Stomach smooth muscle (tissue), 2 donors: ENCODE measurements around the gene PLXNC1.

Source experiments
- H3K27ac ChIP-seq: one replicate; pipeline ENCODE4 v1.7.0; 2013; ENCODE audit warnings: mild to moderate bottlenecking, low read length, inconsistent platforms
- H3K27me3 ChIP-seq, 2 donors: one replicate each; pipeline ENCODE4 v1.7.0; 2013; ENCODE audit warnings: low read length in 2 of 2; ENCODE audit not compliant: insufficient read depth in 2 of 2, control insufficient read depth in 1 of 2
- H3K36me3 ChIP-seq, 2 donors: one replicate each; pipeline ENCODE4 v1.7.0; 2013; ENCODE audit warnings: low read length in 2 of 2; ENCODE audit not compliant: control insufficient read depth in 2 of 2, insufficient read depth in 2 of 2
- H3K4me1 ChIP-seq: one replicate; pipeline ENCODE4 v1.7.0; 2013; ENCODE audit warnings: low read length; ENCODE audit not compliant: control insufficient read depth, insufficient read depth
- H3K4me3 ChIP-seq, 2 donors: one replicate each; pipeline ENCODE4 v1.7.0; 2013; ENCODE audit warnings: low read length in 2 of 2
- H3K9ac ChIP-seq, 2 donors: one replicate each; pipeline ENCODE4 v1.7.0; 2013; ENCODE audit warnings: low read length in 2 of 2, mild to moderate bottlenecking in 1 of 2
- H3K9me3 ChIP-seq, 2 donors: one replicate each; pipeline ENCODE4 v1.7.0; 2013; ENCODE audit warnings: low read length in 2 of 2; ENCODE audit not compliant: control insufficient read depth in 2 of 2
- donor health status: healthy.
- donor health status: Pancreatic carcinoma.

Gene PLXNC1

GRCh38 chr12:94147387-94147990 is 888 bp upstream of the PLXNC1 start:
- H3K4me3 ChIP-seq: peak overlapping the region; percentile 46 to 75
- no peaks in the 10 kb centered on the region for H3K36me3 ChIP-seq
- peaks cover 28% of the 10 kb centered on the region for H3K4me1 ChIP-seq
- H3K27ac ChIP-seq: no peak overlapping the region
- peaks cover 2 to 12% of the 10 kb centered on the region in 2 donors for H3K27me3 ChIP-seq
- H3K9ac ChIP-seq: no peak overlapping the region
- no peaks in the 10 kb centered on the region for H3K9me3 ChIP-seq

GRCh38 chr12:94148739-94149118 is 352 bp downstream of the PLXNC1 start:
- no peak overlapping the region for H3K9ac ChIP-seq
- H3K36me3 ChIP-seq: no peaks in the 10 kb centered on the region
- peak overlapping the region; percentile 56 to 75 for H3K4me3 ChIP-seq
- H3K27me3 ChIP-seq: peaks cover 4 to 12% of the 10 kb centered on the region in 2 donors
- H3K27ac ChIP-seq: no peak overlapping the region
- peaks cover 30% of the 10 kb centered on the region for H3K4me1 ChIP-seq
- H3K9me3 ChIP-seq: no peaks in the 10 kb centered on the region

GRCh38 chr12:94149119-94149780 is 873 bp downstream of the PLXNC1 start:
- Histone ChIP-seq H3K27me3 (peaks cover 4 to 12% of the 10 kb centered on the region in 2 donors), H3K9ac (no peak overlapping the region), H3K4me1 (peaks cover 30% of the 10 kb centered on the region), H3K4me3 (peak overlapping the region; percentile 56 to 75), H3K36me3 (no peaks in the 10 kb centered on the region), H3K27ac (no peak overlapping the region), H3K9me3 (no peaks in the 10 kb centered on the region)

- no peaks in the 10 kb centered on the region for H3K36me3 ChIP-seq
- peak overlapping the region; percentile 56 to 75 for H3K4me3 ChIP-seq
- H3K9me3 ChIP-seq: no peaks in the 10 kb centered on the region
- H3K9ac ChIP-seq: no peak overlapping the region
- H3K27me3 ChIP-seq: peaks cover 4 to 12% of the 10 kb centered on the region in 2 donors
- H3K4me1 ChIP-seq: peaks cover 30% of the 10 kb centered on the region
- H3K27ac ChIP-seq: no peak overlapping the region
Measured at GRCh38 chr12:94149781-94150239, 1.4 kb downstream of the PLXNC1 start.

DNA sequence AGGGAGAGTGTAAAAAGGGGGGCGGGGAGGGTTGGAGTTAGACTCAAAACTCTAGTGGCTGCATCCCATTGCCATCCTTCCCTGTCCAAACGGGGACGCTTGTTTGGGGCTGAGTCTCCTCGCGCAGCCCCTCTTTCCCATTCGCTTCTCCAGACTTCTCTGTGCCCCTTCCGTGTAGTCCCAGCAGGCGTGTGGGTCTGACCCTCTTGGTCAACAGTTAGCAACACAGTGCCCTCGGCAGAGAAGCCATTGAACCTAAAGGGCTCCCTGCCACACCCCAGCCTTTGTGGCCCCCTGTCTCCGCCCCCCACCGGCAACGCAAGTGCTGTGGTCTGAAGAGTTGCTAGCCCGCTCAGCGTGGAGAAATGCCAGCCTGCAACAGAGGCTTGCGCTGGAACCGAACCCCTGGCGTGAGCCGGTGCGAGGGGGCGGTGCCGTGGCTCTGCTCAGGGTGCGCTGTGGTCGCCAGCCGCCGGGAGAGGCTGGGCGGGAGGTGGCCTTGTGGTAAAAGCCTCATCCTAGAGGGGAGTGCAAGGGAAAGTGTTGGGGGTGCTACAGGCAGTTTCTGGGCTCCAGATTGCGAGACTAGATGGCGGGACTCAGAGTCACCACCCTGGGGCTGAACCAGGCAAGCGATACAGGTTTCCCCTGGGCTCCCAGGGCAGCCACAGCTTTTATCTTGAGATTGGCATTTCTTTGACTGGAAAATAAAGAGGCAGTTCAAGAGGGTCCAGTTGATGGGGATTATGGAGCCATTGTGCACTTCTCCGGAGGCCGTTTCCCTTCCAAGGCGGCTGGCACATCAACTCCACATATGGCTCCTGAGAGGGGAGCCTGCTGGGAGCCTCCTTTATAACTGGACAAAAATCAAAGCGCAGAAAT is 2.1 kb downstream of the PLXNC1 start:
- no peak overlapping the region for H3K27ac ChIP-seq
- H3K9ac ChIP-seq: no peak overlapping the region
- H3K4me1 ChIP-seq: peaks cover 30% of the 10 kb centered on the region
- no peaks in the 10 kb centered on the region for H3K9me3 ChIP-seq
- peaks cover 4 to 12% of the 10 kb centered on the region in 2 donors for H3K27me3 ChIP-seq
- no peaks in the 10 kb centered on the region for H3K36me3 ChIP-seq
- H3K4me3 ChIP-seq: peak overlapping the region; percentile 41 to 75

DNA sequence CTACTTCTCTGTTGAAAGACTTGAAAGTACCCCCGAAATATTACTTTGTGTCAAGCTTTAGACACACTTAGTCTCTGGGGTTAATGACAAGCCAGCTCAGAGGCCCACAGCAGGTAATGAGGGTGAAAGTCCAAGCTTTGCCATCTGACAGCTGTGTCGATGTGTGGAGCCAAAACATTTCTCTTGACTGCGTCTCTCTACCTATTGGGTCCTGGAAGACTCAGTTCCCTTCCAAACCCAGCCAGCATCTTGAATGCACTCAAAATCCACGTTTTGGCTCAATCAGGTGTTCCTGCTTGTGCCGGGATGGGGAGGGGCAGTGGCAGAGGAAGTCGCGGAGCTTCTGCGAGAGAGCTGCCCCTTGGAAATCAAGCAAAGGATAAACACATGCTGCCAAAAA is 3.2 kb downstream of the PLXNC1 start:
- Histone ChIP-seq H3K9me3 (no peaks in the 10 kb centered on the region), H3K27ac (no peak overlapping the region), H3K36me3 (no peaks in the 10 kb centered on the region), H3K9ac (no peak overlapping the region), H3K27me3 (peaks cover 4 to 12% of the 10 kb centered on the region in 2 donors), H3K4me1 (peaks cover 30% of the 10 kb centered on the region), H3K4me3 (no peak overlapping the region)

DNA sequence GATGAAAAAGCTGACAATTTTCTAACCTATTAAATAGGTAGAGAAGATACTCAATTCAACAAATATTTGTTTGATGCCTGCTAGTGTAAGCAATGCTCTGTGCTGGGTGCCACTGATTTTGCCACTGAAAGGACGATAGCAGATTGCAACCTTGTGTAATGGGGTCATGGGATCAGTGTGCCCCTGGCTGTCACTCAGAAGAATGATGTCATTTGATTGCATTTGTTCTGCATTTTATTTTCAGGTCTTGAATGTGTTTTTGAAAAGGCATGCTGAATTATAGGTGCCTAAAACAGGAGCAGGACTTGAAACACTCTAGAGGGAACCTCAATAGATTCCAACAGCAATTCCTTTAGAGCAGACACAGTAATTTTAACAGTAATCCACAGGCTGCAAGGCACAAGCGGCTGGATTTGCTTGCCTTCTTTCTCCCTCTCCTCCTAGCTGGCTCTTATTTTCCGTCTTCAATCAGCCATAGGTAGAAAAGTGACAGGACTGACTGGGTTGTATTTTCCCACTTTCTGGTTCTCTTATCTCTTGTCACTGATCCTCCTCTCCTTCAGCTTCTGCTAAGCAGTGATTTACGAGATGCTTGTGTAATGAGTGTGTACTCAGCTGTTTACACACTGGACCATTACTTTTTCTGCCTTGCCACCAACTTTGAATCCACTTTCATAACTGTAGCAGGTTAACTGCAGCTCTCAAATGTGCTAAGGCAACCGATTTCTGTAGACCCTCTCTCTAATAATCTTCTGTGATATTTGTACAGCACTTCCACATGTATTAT is 4.1 kb downstream of the PLXNC1 start:
- Histone ChIP-seq H3K27me3 (peaks cover 4 to 12% of the 10 kb centered on the region in 2 donors), H3K9ac (no peak overlapping the region), H3K36me3 (no peaks in the 10 kb centered on the region), H3K4me1 (peaks cover 27% of the 10 kb centered on the region), H3K9me3 (no peaks in the 10 kb centered on the region), H3K4me3 (no peak overlapping the region), H3K27ac (no peak overlapping the region)

GRCh38 chr12:94157181-94157580 is 8.8 kb downstream of the PLXNC1 start:
- H3K4me3 ChIP-seq: no peak overlapping the region
- no peak overlapping the region for H3K9ac ChIP-seq
- peaks cover 3% of the 10 kb centered on the region for H3K4me1 ChIP-seq
- peaks cover 0 to 2% of the 10 kb centered on the region in 2 donors for H3K27me3 ChIP-seq
- H3K36me3 ChIP-seq: no peaks in the 10 kb centered on the region
- H3K9me3 ChIP-seq: no peaks in the 10 kb centered on the region
- H3K27ac ChIP-seq: no peak overlapping the region

- Histone ChIP-seq H3K36me3 (no peaks in the 10 kb centered on the region), H3K9ac (no peak overlapping the region), H3K27me3 (peaks cover 0 to 1% of the 10 kb centered on the region in 2 donors), H3K4me1 (no peaks in the 10 kb centered on the region), H3K9me3 (no peaks in the 10 kb centered on the region), H3K27ac (no peak overlapping the region), H3K4me3 (no peak overlapping the region)
Measured at GRCh38 chr12:94157981-94158411, 9.6 kb downstream of the PLXNC1 start.

DNA sequence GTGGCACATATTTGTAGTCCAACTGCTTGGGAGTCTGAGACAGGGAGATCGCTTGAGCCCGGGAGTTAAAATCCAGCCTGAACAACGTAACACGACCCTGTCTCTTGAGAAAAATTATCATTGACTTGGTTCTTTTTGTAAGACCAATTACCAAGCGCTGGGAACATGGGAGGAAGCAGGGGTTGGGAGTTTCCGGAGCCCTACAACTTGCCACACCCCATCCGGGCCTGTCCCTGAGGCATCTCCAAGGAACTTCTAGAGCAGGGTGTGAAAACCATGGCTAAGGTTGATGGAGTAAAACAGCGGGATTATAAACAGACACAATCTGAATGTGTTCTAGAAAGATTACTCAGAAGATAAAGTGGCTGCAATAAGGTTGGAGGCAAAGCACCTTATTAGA is 10.3 kb downstream of the PLXNC1 start:
- Histone ChIP-seq H3K4me3 (no peak overlapping the region), H3K9me3 (no peaks in the 10 kb centered on the region), H3K9ac (no peak overlapping the region), H3K36me3 (no peaks in the 10 kb centered on the region), H3K27ac (no peak overlapping the region), H3K27me3 (no peaks in the 10 kb centered on the region), H3K4me1 (no peaks in the 10 kb centered on the region)
